Activated effector memory CD4-positive, alpha-beta T cell treated with anti-CD3 and anti-CD28 coated beads, Interleukin-2, amount 50 U/mL, for 16 hours (primary cell): Measurements from ENCODE around the gene WIZ.

Experiments used
- DNase-seq: peaks from one replicate; pipeline ENCODE4 v3.0.0-alpha.2; 2020

Gene WIZ

GRCh38 chr19:15371786-15372380 lies 77.9 kb downstream of the WIZ start:
- no peak for DNase-seq

GRCh38 chr19:15371119-15371518 lies 78.6 kb downstream of the WIZ start:
- DNase-seq: no peak
